Head of caudate nucleus (tissue), 42 donors: Measurements from ENCODE around the gene CFAP210.
A peak's percentile ranks its signal among the peaks of the same experiment; 100 is the strongest.

Experiments used
- DNase-seq, 42 donors: peaks; one replicate each; pipeline versions ENCODE4 v3.0.0 to v3.0.0-alpha.2; 2020 to 2021; ENCODE audit warnings: mixed read lengths in 7 of 42
- intact Hi-C: fragments of 100-400 bp; cut with DNase I; formaldehyde crosslinking; loops from one replicate; pipeline ENCODE4 v1.15.0; 2022

Gene CFAP210, protein sequence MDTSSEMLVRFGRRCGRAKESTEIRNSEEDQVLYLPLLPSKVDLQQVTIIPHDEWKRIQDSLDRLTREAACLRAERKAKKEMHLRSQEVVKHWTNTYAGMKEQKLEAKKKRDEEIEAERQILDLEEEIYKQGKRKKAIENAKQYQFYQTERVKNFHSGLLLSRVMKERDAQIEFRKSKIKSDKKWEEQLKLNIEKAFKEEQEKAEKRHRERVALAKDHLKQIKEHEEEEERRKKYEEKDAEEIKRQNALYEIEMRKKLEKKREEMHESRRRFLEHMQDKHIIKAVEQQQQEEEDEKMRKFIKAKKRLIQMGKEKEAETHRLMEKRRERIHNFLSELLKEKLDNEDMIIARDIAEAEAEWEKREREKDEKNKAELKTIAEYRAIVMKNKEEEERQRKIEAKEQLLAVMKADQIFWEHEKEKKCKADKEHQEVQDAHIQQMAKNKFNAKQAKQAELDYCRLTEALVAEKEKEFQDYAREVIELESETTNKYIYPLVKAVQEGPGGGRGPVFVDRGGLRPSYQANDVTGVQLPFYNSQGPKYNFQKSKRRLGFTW

DNA sequence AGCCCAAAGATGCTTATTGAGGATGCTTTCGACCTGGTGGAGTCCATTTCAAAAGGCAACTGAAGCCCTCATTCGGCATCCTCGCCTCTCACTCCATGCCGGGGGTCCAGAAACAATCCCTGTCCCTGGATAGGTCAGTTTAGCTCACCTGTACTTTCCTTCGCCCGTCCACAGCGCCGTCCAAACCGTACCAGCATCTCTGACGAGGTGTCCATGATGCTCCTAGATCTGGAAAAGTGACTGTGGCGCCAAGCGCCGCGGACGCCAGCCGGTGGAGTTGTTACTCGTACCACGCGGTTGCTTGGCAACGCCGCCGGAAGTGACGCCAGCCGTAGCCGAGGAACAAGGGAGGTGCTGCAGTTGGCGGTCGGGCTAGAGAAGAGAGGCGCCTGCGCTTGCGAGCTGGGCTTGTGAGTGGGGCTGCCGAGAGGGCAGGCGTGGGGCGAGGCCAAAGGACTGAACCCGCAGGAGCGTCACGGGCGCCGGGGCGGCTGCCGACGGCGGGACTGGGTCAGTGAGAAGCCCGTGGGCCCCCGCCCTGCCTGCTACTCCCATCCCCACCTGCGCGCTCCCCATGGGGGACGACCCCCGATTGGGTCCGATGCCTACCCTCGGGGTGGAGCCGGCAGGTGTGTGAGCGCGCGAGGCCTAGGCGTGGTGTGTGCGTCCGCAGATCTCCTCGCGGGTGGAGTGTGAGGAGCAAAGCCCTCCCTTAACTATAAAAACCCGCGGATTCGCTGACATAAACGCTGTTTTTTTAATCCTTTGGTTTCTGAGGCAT, at the start of gene CFAP210, which contains the start of gene PHOSPHO2:
Gene CFAP210 (minus strand): TSS at position 293 of the 781 bp plus-strand sequence. CDS start 78 bp downstream, at position 215.
Gene PHOSPHO2 (plus strand): TSS at position 357 of the 781 bp plus-strand sequence. CDS start 6,503 bp downstream, outside the sequence.
- peak; percentile 98 to 100 (median 99) for DNase-seq
- intact Hi-C loops, result loop anchor here (10.0 kb wide), 1 partner anchor 50 kb away; no protein-coding TSS in a partner anchor

DNA sequence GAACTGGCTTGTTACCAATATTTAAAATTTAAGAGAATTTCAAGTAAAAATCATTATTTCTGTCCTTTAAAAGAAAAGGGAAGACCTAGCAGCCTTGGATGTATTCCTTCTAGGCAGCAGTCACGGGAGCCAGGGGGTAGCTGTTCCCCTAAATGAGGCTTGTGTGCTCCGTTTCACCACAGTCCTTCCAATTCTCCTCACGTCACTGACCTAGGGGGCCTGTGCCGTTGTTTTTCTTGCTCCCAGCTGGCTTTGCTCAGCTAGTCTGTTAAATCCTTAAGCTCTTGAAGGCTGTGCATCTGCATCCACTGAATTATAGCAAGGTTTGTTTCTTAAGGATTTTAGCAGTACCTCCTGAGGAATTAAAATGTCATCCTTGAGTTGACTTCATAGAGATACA, 49.3 kb upstream of the CFAP210 start:
- DNase-seq, result peak in 26 of 42 donors; percentile 14 to 66 (median 37)
- intact Hi-C loops, result loop anchor here (10.0 kb wide), 1 partner anchor 49 kb away; the partner anchor contains the start of genes CFAP210 and PHOSPHO2

DNA sequence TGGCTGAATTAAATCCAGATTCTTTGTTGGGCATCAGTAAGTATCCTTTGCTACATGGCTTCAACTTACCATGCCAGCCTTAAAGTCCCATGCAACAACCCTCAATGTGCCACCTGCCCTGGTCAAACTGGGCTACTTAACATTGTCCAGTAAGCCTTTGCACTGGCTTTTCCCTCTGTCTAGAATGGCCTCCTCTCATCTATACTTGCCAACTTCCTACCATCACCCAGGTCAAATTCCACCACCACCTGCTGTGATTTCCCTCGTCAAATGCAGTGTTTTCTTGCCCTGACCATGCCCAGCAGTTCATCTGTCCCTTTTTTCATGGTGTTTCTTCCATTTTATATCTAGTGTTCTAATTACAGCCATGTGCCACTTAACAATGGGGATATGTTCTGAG, 45.1 kb upstream of the CFAP210 start:
- intact Hi-C loops, result no loop called here
- no peak for DNase-seq

DNA sequence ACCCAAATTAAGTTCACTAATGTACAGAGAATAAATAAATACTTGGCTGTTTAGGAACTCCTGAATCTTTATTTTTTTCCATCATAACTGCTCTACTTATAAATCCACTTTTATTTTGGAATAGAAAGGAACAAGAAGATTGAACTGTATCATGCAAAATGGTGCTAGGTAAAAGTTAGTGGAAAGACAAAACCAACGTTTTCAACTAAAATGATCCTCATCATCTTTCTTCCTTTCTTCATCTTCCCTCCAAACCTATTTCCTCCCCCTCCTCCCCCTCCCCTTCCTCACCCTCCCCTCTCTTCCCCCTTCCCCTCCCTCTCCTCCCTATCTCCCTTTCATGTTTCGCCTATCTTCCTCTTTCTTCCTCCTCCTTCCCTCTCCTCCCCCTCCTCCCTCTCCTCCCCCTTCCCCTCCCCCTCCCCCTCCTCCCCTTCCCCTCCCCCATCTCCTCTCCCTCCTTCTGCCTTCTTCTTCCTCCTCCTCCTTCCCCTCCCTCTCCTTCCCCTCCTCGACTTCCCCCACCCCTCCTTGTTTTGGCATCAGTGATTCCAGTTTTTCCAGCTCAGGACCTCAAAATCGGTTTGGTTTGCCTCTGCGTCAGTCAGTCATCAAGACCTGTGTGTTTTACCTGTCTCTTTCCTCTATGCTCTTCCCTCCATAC, 44.5 kb upstream of the CFAP210 start:
- intact Hi-C loops, result no loop called here
- no peak for DNase-seq

DNA sequence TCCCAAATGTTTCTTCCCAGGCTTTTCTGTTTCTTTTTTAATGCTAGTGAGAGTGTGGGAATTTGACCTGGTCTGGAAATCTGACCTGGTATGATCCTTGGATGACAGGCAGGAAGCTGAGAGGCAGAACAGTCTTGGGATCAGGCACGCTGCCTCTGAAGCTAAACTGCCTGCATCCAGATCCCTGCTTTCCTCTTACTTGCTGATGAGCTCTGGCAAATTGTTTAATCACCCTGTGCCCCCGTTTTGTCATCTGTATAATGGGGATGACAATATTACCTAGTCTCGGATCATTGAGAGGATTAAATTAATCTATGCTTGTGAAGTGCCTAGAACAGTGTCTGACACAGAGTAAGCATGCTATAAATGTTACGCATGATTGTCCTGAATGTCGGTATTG, 42.7 kb upstream of the CFAP210 start:
- no peak for DNase-seq
- intact Hi-C loops, result no loop called here

DNA sequence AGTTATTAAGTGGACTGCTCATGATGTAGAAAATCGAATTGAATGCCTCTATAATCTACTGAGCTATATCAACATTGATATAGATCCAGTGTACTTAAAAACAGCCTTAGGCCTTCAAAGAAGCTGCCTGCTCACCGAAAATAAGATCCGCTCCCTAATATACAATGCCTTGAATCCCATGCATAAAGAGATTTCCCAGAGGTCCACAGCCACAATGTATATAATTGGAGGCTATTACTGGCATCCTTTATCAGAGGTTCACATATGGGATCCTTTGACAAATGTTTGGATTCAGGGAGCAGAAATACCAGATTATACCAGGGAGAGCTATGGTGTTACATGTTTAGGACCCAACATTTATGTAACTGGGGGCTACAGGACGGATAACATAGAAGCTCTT, 41.4 kb upstream of the CFAP210 start:
- intact Hi-C loops, result no loop called here

DNA sequence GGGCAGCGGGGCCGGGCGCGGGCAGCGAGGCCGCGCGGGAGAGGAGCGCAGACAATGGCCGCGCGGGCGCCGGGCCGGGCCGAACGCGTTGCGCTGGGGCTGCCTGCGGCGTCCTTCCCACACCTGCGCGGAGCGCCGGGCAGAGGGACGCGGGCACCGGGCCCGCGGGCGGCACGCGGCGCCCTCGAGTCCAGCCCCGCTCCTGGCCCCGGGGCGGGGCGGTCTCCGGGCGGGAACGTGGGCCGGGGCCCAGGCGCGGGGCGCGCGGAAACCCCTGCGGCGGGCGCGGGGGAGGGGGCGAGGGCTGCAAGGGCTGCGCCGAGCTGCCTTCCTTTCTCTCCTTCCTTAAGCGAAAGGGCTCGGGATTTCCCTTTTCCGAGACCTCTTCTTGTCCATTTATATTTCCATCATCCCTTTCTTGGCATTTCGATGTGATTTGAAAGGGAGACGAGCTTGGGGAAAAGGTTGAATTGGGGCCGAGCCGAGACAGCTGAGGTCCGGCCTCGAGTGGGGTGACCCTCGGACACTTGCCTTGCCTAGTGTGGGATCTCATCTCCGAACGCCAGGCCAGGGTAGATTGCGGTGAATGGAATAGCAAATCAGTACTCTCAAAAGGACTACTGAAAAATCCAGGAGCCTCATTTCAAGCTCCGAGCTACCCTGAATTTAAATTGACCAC, 40.1 kb upstream of the CFAP210 start:
- peak in 15 of 42 donors; percentile 8 to 52 (median 31) for DNase-seq
- intact Hi-C loops, result no loop called here

More for the DNA sequence above, 41.4 kb upstream of the CFAP210 start:
- DNase-seq, result no peak

DNA sequence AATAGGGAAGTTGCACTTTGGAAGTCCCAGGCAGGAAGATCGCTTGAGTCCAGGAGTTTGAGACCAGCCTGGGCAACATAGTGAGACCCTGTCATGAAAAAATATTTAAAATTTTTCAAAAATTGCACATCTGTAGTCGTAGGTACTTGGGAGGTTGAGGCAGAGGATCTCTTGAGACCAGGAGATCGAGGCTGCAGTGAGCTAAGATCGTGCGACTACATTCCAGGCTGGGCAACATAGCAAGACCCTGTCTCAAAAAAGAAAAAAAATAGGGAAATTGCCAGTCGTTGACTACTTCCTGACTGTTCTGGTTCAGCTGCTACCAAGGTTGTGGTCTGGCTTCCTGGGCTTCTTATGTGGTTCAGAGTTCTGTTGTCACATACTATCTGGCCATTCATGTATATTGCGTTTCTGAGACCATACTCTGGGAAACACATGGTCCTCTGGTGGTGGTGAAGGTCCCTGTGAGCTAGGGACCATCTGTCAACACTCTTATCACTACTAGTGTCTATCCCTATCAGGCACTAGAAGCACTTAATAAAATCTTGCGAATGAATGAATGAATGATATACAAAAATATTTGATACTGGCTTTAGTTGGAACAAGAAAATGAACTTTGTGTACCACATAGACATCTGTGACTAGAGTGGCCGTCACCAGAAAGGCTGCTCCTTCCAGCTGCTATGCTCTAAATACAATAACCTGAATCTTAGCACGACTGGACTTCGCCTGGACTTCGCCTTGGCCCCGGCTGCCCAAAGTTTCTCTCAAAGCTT, 38.6 kb upstream of the CFAP210 start:
- DNase-seq, result no peak
- intact Hi-C loops, result no loop called here

DNA sequence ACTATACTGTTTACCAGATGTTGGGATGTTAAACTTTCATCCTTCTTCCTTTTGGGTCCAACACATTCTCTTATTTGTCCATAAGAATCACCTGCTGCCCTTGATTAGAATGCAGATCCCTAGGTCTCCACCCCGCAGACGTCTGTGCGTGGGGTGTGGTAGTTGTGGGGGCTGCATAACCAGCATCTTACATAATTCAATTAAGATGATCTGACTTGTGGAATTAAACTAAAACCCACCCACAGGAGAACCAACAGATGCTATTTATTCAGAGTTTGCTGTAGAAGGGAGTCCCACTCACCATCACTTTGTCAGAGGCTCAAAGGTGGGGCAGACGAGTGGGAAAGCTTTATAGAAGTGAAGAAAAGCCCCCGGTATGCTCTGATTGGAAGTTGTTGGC, 37.9 kb upstream of the CFAP210 start:
- intact Hi-C loops, result no loop called here
- DNase-seq, result no peak

DNA sequence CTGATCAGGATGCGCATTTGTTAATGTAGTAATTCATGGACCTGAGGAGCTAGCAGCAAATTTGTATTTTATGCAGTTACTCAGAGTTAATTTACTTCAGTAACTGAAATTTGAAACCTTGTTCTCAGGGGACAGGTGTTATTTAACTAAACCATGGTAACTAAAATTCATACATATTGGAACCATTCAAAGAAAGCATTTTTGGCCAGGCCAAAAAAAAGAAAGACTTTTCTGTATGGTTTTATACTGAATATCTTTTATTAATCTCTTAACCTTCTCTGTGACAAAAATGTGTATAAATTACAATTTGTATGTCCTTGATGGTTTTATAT, 35.0 kb upstream of the CFAP210 start:
- DNase-seq, result no peak
- intact Hi-C loops, result no loop called here

DNA sequence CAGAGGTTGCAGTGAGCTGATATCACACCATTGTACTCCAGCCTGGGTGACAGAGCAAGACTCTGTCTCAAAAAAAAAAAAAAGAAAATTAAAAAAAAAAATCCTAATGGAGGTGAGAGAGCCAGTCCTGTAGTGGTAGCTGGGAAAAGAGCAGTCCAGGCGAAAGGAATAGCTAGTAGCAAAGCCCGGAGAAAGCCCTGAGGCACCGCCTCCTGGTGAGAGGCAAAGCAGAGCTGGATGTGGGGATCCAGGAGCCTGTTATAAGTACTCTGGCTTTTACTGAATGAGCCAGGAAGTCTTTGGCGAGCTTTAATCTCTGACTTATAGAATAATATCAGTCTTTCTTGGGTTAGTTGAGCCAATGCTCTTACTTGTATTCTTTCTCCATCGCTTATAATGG, 32.9 kb upstream of the CFAP210 start:
- intact Hi-C loops, result no loop called here
- DNase-seq, result no peak

DNA sequence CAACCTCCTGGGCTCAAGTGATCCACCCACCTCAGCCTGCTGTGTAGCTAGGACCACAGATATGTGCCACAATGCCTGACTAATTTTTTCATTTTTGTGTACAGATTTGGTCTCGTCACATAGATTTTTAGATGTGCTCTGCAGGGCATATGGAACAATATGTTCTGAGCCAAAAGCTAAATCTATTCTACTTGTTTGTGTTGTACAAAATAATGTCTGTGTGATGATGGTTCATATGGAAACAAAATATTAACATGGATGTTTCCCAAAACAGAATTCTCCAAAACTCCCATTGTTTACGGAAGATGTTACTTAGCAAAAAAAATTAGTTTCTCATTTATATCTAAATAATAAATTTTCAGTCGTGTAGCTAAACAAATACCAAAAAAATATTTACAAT, 26.8 kb upstream of the CFAP210 start:
- intact Hi-C loops, result no loop called here
- DNase-seq, result no peak

DNA sequence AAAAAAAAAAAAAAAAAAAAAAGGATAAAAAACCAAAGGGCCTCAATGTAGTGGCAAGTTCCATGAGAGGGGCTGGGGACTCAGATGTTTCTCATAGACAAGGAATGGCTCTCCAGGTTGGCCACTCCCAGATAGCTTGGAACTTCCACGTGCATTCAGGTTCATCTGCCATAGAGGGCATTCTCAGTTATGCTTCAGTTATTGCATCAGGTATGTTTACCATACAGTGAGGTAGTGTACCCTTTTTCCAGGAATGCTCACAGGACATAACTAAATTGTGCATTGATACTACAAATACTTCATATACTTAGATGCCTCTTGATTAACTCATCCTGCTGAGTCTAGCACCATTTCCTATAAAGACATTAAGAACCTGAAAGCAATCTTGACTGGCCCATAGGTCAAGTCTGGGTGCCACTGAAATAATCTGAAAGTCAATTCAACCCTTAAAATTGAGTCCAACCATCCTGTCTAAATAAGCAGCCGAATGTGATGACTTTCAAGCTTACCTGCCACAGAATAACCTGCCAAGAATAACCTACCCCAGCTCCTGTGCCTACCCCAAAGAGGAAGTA, 24.8 kb upstream of the CFAP210 start:
- intact Hi-C loops, result no loop called here
- DNase-seq, result no peak

DNA sequence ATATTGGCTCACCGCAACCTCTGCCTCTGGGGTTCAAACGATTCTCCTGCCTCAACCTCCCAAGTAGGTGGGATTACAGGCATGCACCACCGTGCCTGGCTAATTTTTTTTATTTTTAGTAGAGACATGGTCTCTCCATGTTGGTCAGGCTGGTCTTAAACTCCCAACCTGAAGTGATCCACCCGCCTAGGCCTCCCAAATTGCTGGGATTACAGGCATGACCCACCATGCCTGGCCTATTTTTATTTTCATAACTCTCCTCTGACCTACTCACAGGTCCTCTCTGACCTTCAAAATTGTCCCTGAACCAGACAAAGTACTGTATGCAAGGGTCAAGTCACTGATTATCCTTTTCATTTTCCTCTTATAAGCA, 23.5 kb upstream of the CFAP210 start:
- intact Hi-C loops, result no loop called here
- no peak for DNase-seq

DNA sequence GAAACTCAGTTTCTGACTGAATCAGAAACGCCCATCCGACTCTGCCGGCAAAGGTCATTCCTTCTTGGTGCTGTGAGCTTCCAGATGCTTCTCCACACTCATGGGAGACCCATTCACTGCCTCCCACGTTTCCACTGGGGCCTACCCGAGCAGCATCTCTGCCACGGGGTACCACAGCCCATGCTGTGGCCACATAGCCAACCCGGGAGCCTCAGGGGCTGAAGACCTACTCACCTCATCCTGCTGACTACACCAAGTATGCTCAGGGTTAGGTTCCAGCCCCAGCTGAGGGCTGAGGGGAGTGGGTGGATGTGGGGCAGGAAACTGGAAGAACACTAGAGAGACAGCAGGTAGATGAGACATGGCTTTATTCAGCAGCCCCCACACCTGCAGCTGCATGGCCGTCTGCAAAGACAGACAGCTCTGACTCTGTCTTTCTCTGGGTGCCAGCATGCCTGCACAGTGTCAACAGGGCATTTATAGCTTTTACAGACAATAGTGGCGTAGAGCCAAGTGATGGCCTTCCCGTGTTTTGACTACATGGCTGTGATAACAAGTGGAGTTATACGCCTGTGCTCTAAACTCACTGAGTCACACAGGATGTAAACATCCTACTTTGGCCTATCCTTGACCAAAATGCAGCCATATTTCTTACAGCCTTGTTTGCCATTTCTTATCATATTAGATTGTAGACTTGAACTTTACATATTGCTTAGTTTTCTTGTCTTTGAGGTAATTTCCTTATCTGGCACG, 22.9 kb upstream of the CFAP210 start:
- DNase-seq, result peak in 6 of 42 donors; percentile 11 to 37 (median 25)
- intact Hi-C loops, result no loop called here

DNA sequence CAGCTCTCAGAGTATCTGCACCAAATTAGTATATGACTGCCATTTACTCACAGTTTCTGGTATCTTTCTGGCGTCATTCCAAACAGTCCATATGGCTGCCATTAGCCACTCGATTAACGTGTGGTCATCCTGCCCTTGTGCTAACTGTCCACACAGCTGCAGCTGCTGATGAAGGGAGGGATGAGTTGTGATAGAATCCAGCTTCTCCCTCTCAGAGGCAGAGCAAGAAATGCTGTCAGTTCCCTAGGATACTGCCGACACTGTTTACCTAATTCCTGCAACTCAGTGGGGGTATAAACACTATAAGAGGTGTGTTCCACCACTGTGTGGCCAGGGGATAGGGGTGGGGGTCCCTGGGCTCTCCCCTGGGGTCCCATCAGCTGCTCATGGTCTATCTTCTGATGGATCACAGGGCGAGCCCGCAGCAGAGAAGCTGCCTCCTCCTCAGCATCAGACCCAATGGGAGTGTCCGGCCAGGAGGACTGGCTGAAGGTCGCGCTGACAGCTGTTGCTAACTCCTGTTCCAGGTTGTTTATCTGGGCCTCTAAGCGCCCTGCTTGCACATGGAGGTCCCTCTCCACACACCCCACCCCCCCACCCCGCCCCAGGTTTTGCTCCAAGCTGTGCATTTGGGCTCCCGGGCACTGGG, 22.2 kb upstream of the CFAP210 start:
- no peak for DNase-seq
- intact Hi-C loops, result no loop called here
